Testis (tissue), 3 donors: ENCODE results near the gene HAND2. TPM values are rescaled to one million over a fixed set of nuclear protein-coding genes. Genes with fewer than 3 reads are reported as not detected.

Source experiments
- DNase-seq: peaks from one replicate; pipeline ENCODE4 v3.0.0-alpha.2; 2019
- H3K27ac ChIP-seq, 2 donors: fragments of 200-600 bp; sonication (generic); one replicate each; pipeline ENCODE4 v1.5.1; 2019
- H3K27me3 ChIP-seq: fragments of 200-600 bp; sonication (generic); one replicate; pipeline ENCODE4 v1.5.1; 2019
- H3K36me3 ChIP-seq: fragments of 200-600 bp; sonication (generic); one replicate; pipeline ENCODE4 v1.5.1; 2017; ENCODE audit warnings: low read depth; ENCODE audit errors: missing control alignments
- H3K4me1 ChIP-seq: fragments of 200-600 bp; sonication (generic); one replicate; pipeline ENCODE4 v1.5.1; 2019
- H3K4me3 ChIP-seq, 2 donors: fragments of 200-600 bp; sonication (generic); one replicate each; pipeline ENCODE4 v1.5.1; 2017 to 2019
- H3K9me3 ChIP-seq: fragments of 200-600 bp; sonication (generic); one replicate; pipeline ENCODE4 v1.5.1; 2017
- POLR2A ChIP-seq: fragments of 450-650 bp; IDR thresholded peaks from one replicate; pipeline ENCODE4 v1.6.1; 2017; ENCODE audit warnings: antibody characterized with exemption, mild to moderate bottlenecking, moderate library complexity
- WGBS, 2 donors: methylation state at CpG; one replicate each; pipeline ENCODE4 v1.1.5; 2018; 5-methylcytosine and 5-hydroxymethylcytosine counted together
- intact Hi-C: fragments of 100-400 bp; cut with DNase I; formaldehyde crosslinking; loops from one replicate; pipeline ENCODE4 v1.15.1; 2023; ENCODE audit warnings: low total_unique reads
- polyA plus RNA-seq: library from polyadenylated mRNA; stranded (reverse); fragments of 350-450 nt; fragmentation: Illumina TruSeq; extraction: RNeasy Lipid Tissue Mini Kit (QIAGEN cat#74804); gene quantifications from one replicate; pipeline ENCODE4 v1.2.3, GENCODE V29; 2014; ENCODE audit warnings: low read depth, low replicate concordance; ENCODE audit not compliant: insufficient read depth
- total RNA-seq, 2 donors: library from RNA; depleted of rRNA; stranded (reverse); fragments of >200 nt; gene quantifications; one replicate each; pipeline ENCODE4 v1.2.3, GENCODE V29; 2016
- TF ChIP-seq, protein P1 (sequence below), 3 experiments: fragments of 450-650 bp in 2 of 3; fragments of 200-600 bp in 1 of 3; sonication (generic) in 1 of 3; IDR thresholded peaks; one replicate each; pipeline ENCODE4 v1.5.1; 2016 to 2019; ENCODE audit warnings: antibody characterized with exemption in 3 of 3, mild to moderate bottlenecking in 2 of 3, moderate library complexity in 1 of 3

Gene HAND2
- total and polyA plus RNA-seq, 3 donors from 2014 or later, result 3.5 to 12.3 (median 9.4) TPM

DNA sequence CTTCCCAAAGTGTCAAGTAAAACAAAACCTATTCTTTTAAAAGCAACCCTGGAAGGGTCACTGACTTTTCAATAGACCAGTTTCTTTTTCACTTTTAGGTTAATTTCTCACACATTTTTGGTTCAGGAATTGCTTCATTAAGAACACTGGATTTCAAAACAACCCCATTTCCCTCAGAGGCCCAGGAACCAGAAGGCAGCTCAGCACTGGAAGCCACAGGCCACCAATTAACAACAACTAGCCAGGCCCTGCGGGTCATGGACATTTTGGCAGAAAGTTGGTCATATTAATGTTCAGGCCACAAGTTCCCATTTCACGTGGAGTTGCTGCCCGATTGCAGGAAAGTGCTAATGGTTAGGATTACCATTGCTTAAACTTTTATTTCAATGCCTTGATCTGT is 39.8 kb downstream of the HAND2 start:
- DNase-seq, result no peak
- 74% methylated on average over 3 of the region's 3 CpGs for WGBS, 2 donors
- no peaks in the 10 kb centered on the region for H3K9me3 ChIP-seq
- H3K4me1 ChIP-seq, result no peaks in the 10 kb centered on the region
- H3K27me3 ChIP-seq, result no peaks in the 10 kb centered on the region
- H3K36me3 ChIP-seq, result no peaks in the 10 kb centered on the region
- no peak overlapping the region for H3K27ac ChIP-seq
- H3K4me3 ChIP-seq, result no peak overlapping the region
- intact Hi-C loops, result loop anchor here (10.0 kb wide), 1 partner anchor 55 kb away; no protein-coding TSS in a partner anchor
- no peak for TF ChIP-seq POLR2A

DNA sequence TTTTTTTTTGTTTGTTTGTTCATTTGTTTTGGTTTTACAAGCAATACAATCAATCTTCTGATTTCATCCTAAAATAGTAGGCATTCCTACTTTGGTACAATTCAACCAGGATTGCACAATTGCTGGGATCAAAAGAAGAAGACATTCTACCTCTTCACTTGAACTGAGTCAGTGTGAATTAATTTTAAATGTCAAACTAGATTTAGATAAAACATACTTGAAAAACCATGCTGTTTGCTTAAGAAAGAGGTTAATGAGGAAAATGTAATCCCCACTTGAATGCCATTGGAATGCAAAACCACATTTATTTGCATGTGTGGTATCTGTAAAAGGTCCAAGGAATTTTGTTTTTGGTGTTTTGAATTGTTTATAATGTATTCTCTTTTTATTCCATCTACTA is 40.5 kb downstream of the HAND2 start:
- H3K36me3 ChIP-seq, result no peaks in the 10 kb centered on the region
- DNase-seq, result no peak
- no peaks in the 10 kb centered on the region for H3K27me3 ChIP-seq
- H3K9me3 ChIP-seq, result no peaks in the 10 kb centered on the region
- no peaks in the 10 kb centered on the region for H3K4me1 ChIP-seq
- no peak overlapping the region for H3K27ac ChIP-seq
- TF ChIP-seq, protein P1, sequence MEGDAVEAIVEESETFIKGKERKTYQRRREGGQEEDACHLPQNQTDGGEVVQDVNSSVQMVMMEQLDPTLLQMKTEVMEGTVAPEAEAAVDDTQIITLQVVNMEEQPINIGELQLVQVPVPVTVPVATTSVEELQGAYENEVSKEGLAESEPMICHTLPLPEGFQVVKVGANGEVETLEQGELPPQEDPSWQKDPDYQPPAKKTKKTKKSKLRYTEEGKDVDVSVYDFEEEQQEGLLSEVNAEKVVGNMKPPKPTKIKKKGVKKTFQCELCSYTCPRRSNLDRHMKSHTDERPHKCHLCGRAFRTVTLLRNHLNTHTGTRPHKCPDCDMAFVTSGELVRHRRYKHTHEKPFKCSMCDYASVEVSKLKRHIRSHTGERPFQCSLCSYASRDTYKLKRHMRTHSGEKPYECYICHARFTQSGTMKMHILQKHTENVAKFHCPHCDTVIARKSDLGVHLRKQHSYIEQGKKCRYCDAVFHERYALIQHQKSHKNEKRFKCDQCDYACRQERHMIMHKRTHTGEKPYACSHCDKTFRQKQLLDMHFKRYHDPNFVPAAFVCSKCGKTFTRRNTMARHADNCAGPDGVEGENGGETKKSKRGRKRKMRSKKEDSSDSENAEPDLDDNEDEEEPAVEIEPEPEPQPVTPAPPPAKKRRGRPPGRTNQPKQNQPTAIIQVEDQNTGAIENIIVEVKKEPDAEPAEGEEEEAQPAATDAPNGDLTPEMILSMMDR (IDR thresholded peaks at IDR 0.05), result no peak
- no peak for TF ChIP-seq POLR2A
- no peak overlapping the region for H3K4me3 ChIP-seq
- intact Hi-C loops, result no loop called here

DNA sequence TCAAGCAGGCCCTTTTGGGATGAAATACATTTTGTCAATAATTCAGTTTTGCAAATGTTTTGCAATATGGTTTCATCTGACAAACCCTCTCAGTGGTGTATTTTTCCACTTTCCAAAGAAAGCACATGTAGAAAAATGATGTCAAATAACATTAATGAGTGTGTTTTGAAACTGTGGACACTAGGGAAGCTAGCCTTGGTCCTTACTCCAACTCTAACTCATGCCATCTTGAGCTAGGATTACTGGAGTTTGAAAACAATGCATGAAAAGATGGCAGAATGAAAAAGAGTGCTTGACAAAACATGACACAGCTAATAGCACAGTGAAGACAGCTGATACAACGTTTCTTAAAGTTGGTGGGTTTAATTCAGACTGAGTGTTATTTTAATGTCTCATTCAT is 41.4 kb downstream of the HAND2 start:
- no peak for DNase-seq
- H3K4me1 ChIP-seq, result no peaks in the 10 kb centered on the region
- 50 to 64% methylated on average over 1 of the region's 1 CpG for WGBS, 2 donors
- TF ChIP-seq, protein P1 (IDR thresholded peaks at IDR 0.05), result no peak
- no peak for TF ChIP-seq POLR2A
- H3K36me3 ChIP-seq, result no peaks in the 10 kb centered on the region
- H3K27me3 ChIP-seq, result no peaks in the 10 kb centered on the region
- H3K4me3 ChIP-seq, result no peak overlapping the region
- intact Hi-C loops, result no loop called here
- H3K27ac ChIP-seq, result no peak overlapping the region
- H3K9me3 ChIP-seq, result no peaks in the 10 kb centered on the region

DNA sequence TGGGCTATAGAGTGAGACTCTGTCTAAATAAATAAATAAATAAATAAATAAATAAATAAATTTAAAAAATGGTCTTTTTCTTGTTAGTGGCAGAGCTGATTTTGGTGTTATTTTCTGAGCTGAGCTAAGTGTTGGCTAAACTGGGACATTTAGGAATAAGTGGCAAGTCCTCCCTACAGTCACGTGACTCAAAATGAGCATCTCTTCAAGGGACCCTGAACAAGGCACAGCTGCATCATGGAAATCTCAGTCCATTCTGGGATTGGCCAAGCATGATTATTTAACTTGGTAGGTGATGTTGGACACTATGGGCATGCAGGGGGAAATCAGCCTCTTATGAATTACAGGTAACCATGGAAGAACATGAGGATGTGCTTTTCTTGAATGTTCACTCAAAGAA is 42.0 kb downstream of the HAND2 start:
- WGBS, 2 donors, result 92 to 100% methylated on average over 1 of the region's 1 CpG
- H3K36me3 ChIP-seq, result no peaks in the 10 kb centered on the region
- no peak for TF ChIP-seq POLR2A
- TF ChIP-seq, protein P1 (IDR thresholded peaks at IDR 0.05), result no peak
- H3K27ac ChIP-seq, result no peak overlapping the region
- intact Hi-C loops, result no loop called here
- H3K27me3 ChIP-seq, result no peaks in the 10 kb centered on the region
- no peak overlapping the region for H3K4me3 ChIP-seq
- no peak for DNase-seq
- no peaks in the 10 kb centered on the region for H3K9me3 ChIP-seq
- H3K4me1 ChIP-seq, result no peaks in the 10 kb centered on the region

DNA sequence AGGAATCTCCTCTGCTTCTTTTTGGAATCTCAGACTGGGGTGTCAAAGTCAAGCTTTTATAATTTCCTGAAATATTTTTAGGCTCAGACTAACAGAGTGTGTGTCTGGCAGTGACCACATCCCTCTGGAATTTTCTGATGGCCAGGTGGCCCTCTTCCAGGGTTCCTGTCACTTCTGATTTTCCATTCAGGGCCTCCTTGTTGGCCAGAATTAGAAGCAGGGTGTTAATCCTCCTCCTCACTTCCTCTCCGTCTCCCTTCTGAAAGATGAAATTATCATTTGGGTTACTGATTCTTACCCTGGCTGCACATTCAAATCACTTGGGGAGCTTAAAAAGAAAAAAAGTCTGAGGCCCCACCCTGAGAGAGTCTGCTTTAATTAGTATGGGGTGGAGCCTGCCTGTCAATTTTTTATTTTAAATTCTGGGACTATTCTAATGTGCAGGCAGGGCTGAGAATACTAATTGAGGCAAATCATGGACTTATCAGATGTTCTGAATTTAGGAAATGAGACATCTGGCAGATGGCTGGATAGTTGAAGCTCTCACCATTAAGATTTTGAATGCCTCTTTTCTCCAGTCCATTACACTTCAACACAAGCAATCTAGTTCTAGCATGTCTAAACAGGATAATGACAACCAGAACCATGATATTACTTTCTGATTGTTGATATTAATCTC is 43.2 kb downstream of the HAND2 start:
- Histone ChIP-seq H3K9me3 (no peaks in the 10 kb centered on the region), H3K4me1 (no peaks in the 10 kb centered on the region), H3K4me3 (no peak overlapping the region), H3K27me3 (no peaks in the 10 kb centered on the region), H3K27ac (no peak overlapping the region), H3K36me3 (no peaks in the 10 kb centered on the region)
- no peak for DNase-seq
- 33 to 71% methylated on average over 1 of the region's 1 CpG for WGBS, 2 donors
- no peak for TF ChIP-seq POLR2A
- TF ChIP-seq, protein P1 (IDR thresholded peaks at IDR 0.05), result no peak
- intact Hi-C loops, result no loop called here
